Left lung (tissue), 10 donors: Measurements from ENCODE around the gene CSTPP1. TPM values are rescaled to one million over a fixed set of nuclear protein-coding genes. Genes with fewer than 3 reads are reported as not detected.
A peak's percentile ranks its signal among the peaks of the same experiment; 100 is the strongest.

Experiments
- ATAC-seq: fragments of 200-7000 bp; cut with Tn5 transposase; one replicate; pipeline ENCODE4 v1.9.1; 2020; ENCODE audit warnings: moderate library complexity
- DNase-seq, 4 donors: peaks; one replicate each; pipeline ENCODE4 v3.0.0-alpha.2; 2013 to 2020
- H3K27ac ChIP-seq, 2 donors: fragments of 200-600 bp; sonication (generic) in 1 of 2; one replicate each; pipeline versions ENCODE4 v1.5.0 to v1.8.0; 2020 to 2021
- H3K27me3 ChIP-seq, 2 donors: fragments of 200-600 bp; sonication (generic) in 1 of 2; one replicate each; pipeline versions ENCODE4 v1.5.0 to v1.8.0; 2020 to 2021
- H3K36me3 ChIP-seq, 2 donors: fragments of 200-600 bp; sonication (generic) in 1 of 2; one replicate each; pipeline versions ENCODE4 v1.5.0 to v1.8.0; 2020 to 2021
- H3K4me1 ChIP-seq, 2 donors: fragments of 200-600 bp; one replicate each; pipeline ENCODE4 v1.8.0; 2021
- H3K4me3 ChIP-seq, 2 donors: fragments of 200-600 bp; sonication (generic) in 1 of 2; one replicate each; pipeline versions ENCODE4 v1.5.0 to v1.8.0; 2020 to 2021; ENCODE audit warnings: mild to moderate bottlenecking in 1 of 2
- H3K9me3 ChIP-seq, 2 donors: fragments of 200-600 bp; sonication (generic) in 1 of 2; one replicate each; pipeline versions ENCODE4 v1.5.0 to v1.8.0; 2020 to 2021
- CTCF ChIP-seq, 2 donors: fragments of 200-600 bp; sonication (generic) in 1 of 2; IDR thresholded peaks; one replicate each; pipeline versions ENCODE4 v1.5.0 to v1.8.0; 2021; ENCODE audit warnings: antibody characterized with exemption in 2 of 2
- intact Hi-C, 2 donors: fragments of 100-400 bp; cut with DNase I; formaldehyde crosslinking; loops; one replicate each; pipeline versions ENCODE4 v1.11.2 to v1.14.2; 2022
- polyA plus RNA-seq, 6 donors: library from polyadenylated mRNA; unstranded; fragments of 120-200 nt; gene quantifications; one replicate each; pipeline ENCODE4 v1.2.1, GENCODE V29; 2013; ENCODE audit not compliant: insufficient read length in 6 of 6
- total RNA-seq, 2 donors: library from RNA; stranded (reverse); fragmentation: NEBNext Ultra II Directional; extraction: Animal tissue kit (Norgen Biotek cat#: 25700); gene quantifications; one replicate each; pipeline ENCODE4 v1.2.1, GENCODE V29; 2021
- donor health status: DM: no; HTN: yes; CAD: no.
- donor health status: DM: no; HTN: no; CAD: no.

The CSTPP1 gene
- total and polyA plus RNA-seq, 8 donors: 28.7 to 56.0 (median 51.4) TPM

DNA sequence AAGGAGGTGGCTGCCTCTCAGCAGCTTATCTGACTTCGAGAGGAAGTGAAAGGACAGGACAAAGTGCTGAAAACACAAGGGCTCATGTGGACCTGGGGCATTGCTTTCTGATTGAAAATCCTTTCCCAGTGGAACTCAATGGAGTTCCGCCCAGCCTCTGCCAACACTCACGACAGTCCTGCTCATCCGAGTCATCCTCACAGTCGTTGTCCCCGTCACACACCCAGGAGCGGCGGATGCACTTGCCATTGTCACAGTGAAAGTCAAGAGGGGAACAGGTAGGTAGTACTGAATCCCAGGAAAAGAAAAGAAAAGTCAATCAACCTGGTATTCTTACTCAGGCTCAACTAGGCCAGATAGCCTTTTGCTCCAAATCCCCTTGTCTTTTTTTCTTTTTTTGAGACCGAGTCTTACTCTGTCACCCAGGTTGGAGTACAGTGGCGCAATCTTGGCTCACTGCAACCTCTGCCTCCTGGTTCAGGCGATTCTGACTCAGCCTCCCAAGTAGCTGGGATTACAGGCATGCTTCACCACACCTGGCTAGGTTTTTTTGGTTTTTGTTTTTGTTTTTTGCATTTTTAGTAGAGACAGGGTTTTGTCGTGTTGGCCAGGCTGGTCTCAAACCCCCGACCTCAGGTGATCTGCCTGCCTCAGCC, 36.3 kb upstream of the CSTPP1 start:
- no peak overlapping the region for H3K27ac ChIP-seq
- DNase-seq (no peak), ATAC-seq (no peak)
- H3K27me3 ChIP-seq: no peaks in the 10 kb centered on the region
- no peaks in the 10 kb centered on the region for H3K9me3 ChIP-seq
- H3K4me1 ChIP-seq: no peaks in the 10 kb centered on the region
- H3K36me3 ChIP-seq: no peaks in the 10 kb centered on the region
- TF ChIP-seq CTCF (IDR thresholded peaks at IDR 0.05): no peak
- intact Hi-C loops: no loop called here
- H3K4me3 ChIP-seq: no peak overlapping the region

GRCh38 chr11:46901156-46901555, 35.4 kb upstream of the CSTPP1 start:
- no peak for ATAC-seq
- Histone ChIP-seq H3K36me3 (no peaks in the 10 kb centered on the region), H3K4me3 (no peak overlapping the region), H3K27me3 (no peaks in the 10 kb centered on the region), H3K9me3 (no peaks in the 10 kb centered on the region), H3K4me1 (no peaks in the 10 kb centered on the region), H3K27ac (no peak overlapping the region)
- intact Hi-C loops: no loop called here
- no peak for DNase-seq
- TF ChIP-seq CTCF (IDR thresholded peaks at IDR 0.05): no peak

GRCh38 chr11:46902694-46903093, 33.9 kb upstream of the CSTPP1 start:
- no peaks in the 10 kb centered on the region for H3K27me3 ChIP-seq
- H3K4me1 ChIP-seq: no peaks in the 10 kb centered on the region
- TF ChIP-seq CTCF (IDR thresholded peaks at IDR 0.05): no peak
- intact Hi-C loops: no loop called here
- H3K27ac ChIP-seq: no peak overlapping the region
- no peaks in the 10 kb centered on the region for H3K9me3 ChIP-seq
- H3K36me3 ChIP-seq: no peaks in the 10 kb centered on the region
- no peak overlapping the region for H3K4me3 ChIP-seq
- ATAC-seq (peak; percentile 74), DNase-seq (peak in 1 of 4 donors; percentile 75)

GRCh38 chr11:46903846-46904245, 32.7 kb upstream of the CSTPP1 start:
- ATAC-seq (no peak), DNase-seq (no peak)
- Histone ChIP-seq H3K4me1 (no peaks in the 10 kb centered on the region), H3K27ac (no peak overlapping the region), H3K4me3 (no peak overlapping the region), H3K36me3 (no peaks in the 10 kb centered on the region), H3K27me3 (no peaks in the 10 kb centered on the region), H3K9me3 (no peaks in the 10 kb centered on the region)
- no peak for TF ChIP-seq CTCF (IDR thresholded peaks at IDR 0.05)
- intact Hi-C loops: no loop called here

DNA sequence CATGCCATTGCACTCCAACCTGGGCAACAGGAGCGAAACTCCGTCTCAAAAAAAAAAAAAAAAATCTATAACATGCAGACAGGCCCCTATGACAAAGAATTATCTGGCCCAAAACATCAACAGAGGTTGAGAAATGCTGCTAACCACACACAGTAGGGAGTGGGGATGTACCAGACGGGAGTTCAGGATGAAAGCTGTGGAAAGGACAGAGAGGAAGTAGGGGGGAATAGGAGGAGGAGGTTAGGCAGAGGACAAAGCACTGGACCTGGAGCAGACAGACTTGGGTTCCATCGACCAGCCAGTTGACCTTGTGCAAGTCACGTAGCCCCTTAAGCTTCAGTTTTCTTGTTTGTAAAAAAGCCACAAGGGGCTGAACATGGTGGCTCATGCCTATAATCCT, 30.8 kb upstream of the CSTPP1 start:
- intact Hi-C loops: no loop called here

More for the DNA sequence above, 30.8 kb upstream of the CSTPP1 start:
- Histone ChIP-seq H3K36me3 (no peaks in the 10 kb centered on the region), H3K27ac (no peak overlapping the region), H3K27me3 (no peaks in the 10 kb centered on the region), H3K9me3 (no peaks in the 10 kb centered on the region), H3K4me1 (no peaks in the 10 kb centered on the region), H3K4me3 (no peak overlapping the region)
- DNase-seq: no peak
- no peak for TF ChIP-seq CTCF (IDR thresholded peaks at IDR 0.05)
- no peak for ATAC-seq
